Measurements from ENCODE around the gene EAPP. TPM values are rescaled to one million over a fixed set of nuclear protein-coding genes. Genes with fewer than 3 reads are reported as not detected.
"Not testable (repeated sequence)": the region's sequence is repeated elsewhere in the genome, so short reads cannot be mapped to it uniquely, and the experiment has no call there.

The EAPP gene
- total RNA-seq, 3 donors from 2014 or later (not counting 1 experiment from before 2014, with no cell fraction given), result 70.5 to 96.6 (median 76.1) TPM

DNA sequence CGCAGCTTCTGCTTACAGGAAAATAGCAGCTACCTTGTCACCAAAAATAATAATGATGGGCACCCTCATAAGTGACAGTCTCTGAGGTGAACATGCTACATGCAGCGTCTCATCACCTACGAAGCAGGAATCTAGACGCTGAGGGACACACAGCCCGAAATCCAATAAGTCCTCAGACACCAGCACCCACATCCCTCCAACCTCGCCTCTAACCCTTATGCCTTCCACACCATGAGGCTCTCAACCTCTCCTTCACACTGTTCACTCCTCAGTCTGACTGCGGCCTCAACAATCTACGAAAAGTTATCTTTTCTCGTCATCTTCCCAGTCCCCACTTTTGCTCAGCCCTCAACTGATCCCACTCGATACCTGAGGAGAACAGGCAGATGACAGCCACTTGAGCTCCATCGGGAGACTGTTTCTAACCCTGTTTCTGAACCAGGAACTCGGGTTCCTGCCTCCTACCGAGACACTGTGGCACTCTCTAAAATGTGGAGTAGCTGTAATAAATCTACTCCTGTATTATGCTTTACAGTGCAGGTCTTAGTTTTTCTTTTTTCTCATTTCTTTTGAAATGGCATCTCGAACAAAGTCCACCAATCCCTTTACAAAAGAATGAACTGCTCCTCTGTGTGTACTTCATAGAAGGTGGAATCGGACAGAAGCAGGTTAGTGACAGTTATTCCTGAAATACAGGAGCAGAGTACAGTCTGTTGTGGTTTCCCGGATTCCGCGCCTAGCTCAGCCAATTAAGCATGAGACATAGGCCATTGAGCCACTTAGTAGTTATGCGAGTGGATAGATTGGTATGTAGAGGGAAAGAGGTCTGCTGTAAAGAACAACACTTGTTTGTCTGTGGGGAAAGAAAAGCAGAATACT lies 919 bp upstream of the EAPP start:
- H3K27ac Mint-ChIP-seq, result peak overlapping the region; percentile 98 to 100
- H3K9me3 Mint-ChIP-seq; ATAC-seq; H3K9me3 ChIP-seq (ENCODE audit: control insufficient read depth, insufficient read depth, low read length); H3K27me3 Mint-ChIP-seq (ENCODE audit: low read depth in 2 of 2); H3K27me3 ChIP-seq (ENCODE audit: control insufficient read depth, insufficient read depth, low read length); intact Hi-C loops (cut with micrococcal nuclease); H3K36me3 ChIP-seq (ENCODE audit: control insufficient read depth, insufficient read depth, low read length); H3K36me3 Mint-ChIP-seq: not testable (repeated sequence)
- 94% methylated on average over 13 of the region's 19 CpGs for WGBS (ENCODE audit: insufficient coverage)
- H3K4me1 Mint-ChIP-seq, result peaks cover 18 to 20% of the 10 kb centered on the region in 2 donors
- DNase-seq, result peak in 1 of 2 donors; percentile 28
- H3K4me1 ChIP-seq (ENCODE audit: control insufficient read depth, insufficient read depth, low read length), result peaks cover 18% of the 10 kb centered on the region
- H3K4me3 ChIP-seq (ENCODE audit: low read length), result peak overlapping the region; percentile 87
- H3K4me3 Mint-ChIP-seq, result peak overlapping the region; percentile 99
- peak overlapping the region; percentile 94 for H3K27ac ChIP-seq (ENCODE audit: low read length)

DNA sequence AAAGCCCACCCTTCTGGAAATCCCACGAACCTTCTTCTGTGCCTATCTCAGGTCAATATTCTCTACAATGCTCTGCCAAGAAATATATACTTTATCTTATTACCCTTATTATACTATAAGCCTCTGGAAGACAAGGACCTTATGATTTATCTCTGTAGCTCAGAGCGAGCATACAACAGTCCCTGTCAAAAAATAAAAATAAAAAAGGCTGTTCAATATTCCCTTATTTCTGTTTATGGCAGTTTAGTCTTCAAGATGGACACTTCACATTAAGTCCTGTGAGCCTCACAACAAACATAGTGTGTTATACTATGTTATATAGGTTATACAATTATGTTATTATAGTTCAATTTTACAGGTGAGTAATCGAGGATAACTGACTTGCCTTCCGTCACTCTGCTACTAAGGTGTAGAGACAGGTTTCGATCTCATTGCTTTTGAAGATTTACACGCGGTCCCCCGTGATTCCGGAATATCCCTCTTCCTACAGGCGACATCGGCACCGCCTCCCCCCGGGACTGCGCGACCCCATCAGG lies 562 bp downstream of the EAPP start:
- H3K36me3 Mint-ChIP-seq, result peaks cover under 1% of the 10 kb centered on the region
- TF ChIP-seq, protein P1, sequence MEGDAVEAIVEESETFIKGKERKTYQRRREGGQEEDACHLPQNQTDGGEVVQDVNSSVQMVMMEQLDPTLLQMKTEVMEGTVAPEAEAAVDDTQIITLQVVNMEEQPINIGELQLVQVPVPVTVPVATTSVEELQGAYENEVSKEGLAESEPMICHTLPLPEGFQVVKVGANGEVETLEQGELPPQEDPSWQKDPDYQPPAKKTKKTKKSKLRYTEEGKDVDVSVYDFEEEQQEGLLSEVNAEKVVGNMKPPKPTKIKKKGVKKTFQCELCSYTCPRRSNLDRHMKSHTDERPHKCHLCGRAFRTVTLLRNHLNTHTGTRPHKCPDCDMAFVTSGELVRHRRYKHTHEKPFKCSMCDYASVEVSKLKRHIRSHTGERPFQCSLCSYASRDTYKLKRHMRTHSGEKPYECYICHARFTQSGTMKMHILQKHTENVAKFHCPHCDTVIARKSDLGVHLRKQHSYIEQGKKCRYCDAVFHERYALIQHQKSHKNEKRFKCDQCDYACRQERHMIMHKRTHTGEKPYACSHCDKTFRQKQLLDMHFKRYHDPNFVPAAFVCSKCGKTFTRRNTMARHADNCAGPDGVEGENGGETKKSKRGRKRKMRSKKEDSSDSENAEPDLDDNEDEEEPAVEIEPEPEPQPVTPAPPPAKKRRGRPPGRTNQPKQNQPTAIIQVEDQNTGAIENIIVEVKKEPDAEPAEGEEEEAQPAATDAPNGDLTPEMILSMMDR (IDR thresholded peaks at IDR 0.05), result no peak
- intact Hi-C loops (cut with micrococcal nuclease), result loop anchor here (5.0 to 10.0 kb wide), 4 partner anchors 77 to 446 kb away; partner anchors contain the start of genes BAZ1A, SPTSSA and SRP54
- Histone ChIP-seq H3K4me3 (ENCODE audit: low read length) (peak overlapping the region; percentile 87), H3K27me3 (ENCODE audit: control insufficient read depth, insufficient read depth, low read length) (no peaks in the 10 kb centered on the region), H3K36me3 (ENCODE audit: control insufficient read depth, insufficient read depth, low read length) (peaks cover 11% of the 10 kb centered on the region), H3K4me1 (ENCODE audit: control insufficient read depth, insufficient read depth, low read length) (peaks cover 18% of the 10 kb centered on the region), H3K27ac (ENCODE audit: low read length) (peak overlapping the region; percentile 94), H3K9me3 (ENCODE audit: control insufficient read depth, insufficient read depth, low read length) (no peaks in the 10 kb centered on the region)
- ATAC-seq (peak in 1 of 3 donors; percentile 2), DNase-seq (no peak)
- peak overlapping the region; percentile 99 for H3K4me3 Mint-ChIP-seq
- H3K4me1 Mint-ChIP-seq, result peaks cover 18 to 20% of the 10 kb centered on the region in 2 donors
- WGBS (ENCODE audit: insufficient coverage), result 3% methylated on average over 14 of the region's 15 CpGs
- H3K9me3 Mint-ChIP-seq, result no peaks in the 10 kb centered on the region
- no peaks in the 10 kb centered on the region for H3K27me3 Mint-ChIP-seq (ENCODE audit: low read depth in 2 of 2)
- peak overlapping the region; percentile 98 to 100 for H3K27ac Mint-ChIP-seq

- peaks cover 19% of the 10 kb centered on the region for H3K36me3 ChIP-seq (ENCODE audit: control insufficient read depth, insufficient read depth, low read length)
- not testable (repeated sequence) for H3K27me3 Mint-ChIP-seq (ENCODE audit: low read depth in 2 of 2); H3K27me3 ChIP-seq (ENCODE audit: control insufficient read depth, insufficient read depth, low read length); H3K9me3 Mint-ChIP-seq; H3K4me3 ChIP-seq (ENCODE audit: low read length); DNase-seq; H3K9me3 ChIP-seq (ENCODE audit: control insufficient read depth, insufficient read depth, low read length); ATAC-seq; H3K27ac ChIP-seq (ENCODE audit: low read length); H3K36me3 Mint-ChIP-seq
- H3K4me1 ChIP-seq (ENCODE audit: control insufficient read depth, insufficient read depth, low read length), result peaks cover 18% of the 10 kb centered on the region
- Mint-ChIP-seq H3K4me1 (peaks cover 18 to 26% of the 10 kb centered on the region in 2 donors), H3K27ac (peak overlapping the region; percentile 98 to 100), H3K4me3 (peak overlapping the region; percentile 55)
- 94% methylated on average over 6 of the region's 6 CpGs for WGBS (ENCODE audit: insufficient coverage)
- intact Hi-C loops (cut with micrococcal nuclease), result loop anchor here (5.0 to 10.0 kb wide), 4 partner anchors 76 to 447 kb away; partner anchors contain the start of genes BAZ1A, SPTSSA and SRP54
Measured at GRCh38 chr14:34538096-34538495, 1.4 kb downstream of the EAPP start.

- Mint-ChIP-seq H3K36me3 (peaks cover 8% of the 10 kb centered on the region), H3K27me3 (ENCODE audit: low read depth in 2 of 2) (no peaks in the 10 kb centered on the region), H3K4me3 (no peak overlapping the region), H3K27ac (peak overlapping the region; percentile 98 to 100), H3K4me1 (peaks cover 18 to 26% of the 10 kb centered on the region in 2 donors), H3K9me3 (no peaks in the 10 kb centered on the region)
- no peak for ATAC-seq
- H3K36me3 ChIP-seq (ENCODE audit: control insufficient read depth, insufficient read depth, low read length), result peaks cover 23% of the 10 kb centered on the region
- H3K4me3 ChIP-seq (ENCODE audit: low read length), result no peak overlapping the region
- peaks cover 18% of the 10 kb centered on the region for H3K4me1 ChIP-seq (ENCODE audit: control insufficient read depth, insufficient read depth, low read length)
- H3K9me3 ChIP-seq (ENCODE audit: control insufficient read depth, insufficient read depth, low read length), result no peaks in the 10 kb centered on the region
- WGBS (ENCODE audit: insufficient coverage), result 93% methylated on average over 2 of the region's 4 CpGs
- DNase-seq, result no peak
- intact Hi-C loops (cut with micrococcal nuclease), result loop anchor here (5.0 to 10.0 kb wide), 4 partner anchors 75 to 447 kb away; partner anchors contain the start of genes BAZ1A, SPTSSA and SRP54
- TF ChIP-seq, protein P1 (IDR thresholded peaks at IDR 0.05), result no peak
- no peaks in the 10 kb centered on the region for H3K27me3 ChIP-seq (ENCODE audit: control insufficient read depth, insufficient read depth, low read length)
- no peak overlapping the region for H3K27ac ChIP-seq (ENCODE audit: low read length)
Measured at GRCh38 chr14:34537677-34538009, 1.9 kb downstream of the EAPP start.
